ENCODE data around the gene WDR74. TPM values are rescaled to one million over a fixed set of nuclear protein-coding genes. Genes with fewer than 3 reads are reported as not detected.

Gene WDR74
- total and polyA plus RNA-seq, 2 of the 13 experiments (the other 11 are each of a cell fraction or from before 2014, with no cell fraction given) = 77.0 to 83.3 TPM

DNA sequence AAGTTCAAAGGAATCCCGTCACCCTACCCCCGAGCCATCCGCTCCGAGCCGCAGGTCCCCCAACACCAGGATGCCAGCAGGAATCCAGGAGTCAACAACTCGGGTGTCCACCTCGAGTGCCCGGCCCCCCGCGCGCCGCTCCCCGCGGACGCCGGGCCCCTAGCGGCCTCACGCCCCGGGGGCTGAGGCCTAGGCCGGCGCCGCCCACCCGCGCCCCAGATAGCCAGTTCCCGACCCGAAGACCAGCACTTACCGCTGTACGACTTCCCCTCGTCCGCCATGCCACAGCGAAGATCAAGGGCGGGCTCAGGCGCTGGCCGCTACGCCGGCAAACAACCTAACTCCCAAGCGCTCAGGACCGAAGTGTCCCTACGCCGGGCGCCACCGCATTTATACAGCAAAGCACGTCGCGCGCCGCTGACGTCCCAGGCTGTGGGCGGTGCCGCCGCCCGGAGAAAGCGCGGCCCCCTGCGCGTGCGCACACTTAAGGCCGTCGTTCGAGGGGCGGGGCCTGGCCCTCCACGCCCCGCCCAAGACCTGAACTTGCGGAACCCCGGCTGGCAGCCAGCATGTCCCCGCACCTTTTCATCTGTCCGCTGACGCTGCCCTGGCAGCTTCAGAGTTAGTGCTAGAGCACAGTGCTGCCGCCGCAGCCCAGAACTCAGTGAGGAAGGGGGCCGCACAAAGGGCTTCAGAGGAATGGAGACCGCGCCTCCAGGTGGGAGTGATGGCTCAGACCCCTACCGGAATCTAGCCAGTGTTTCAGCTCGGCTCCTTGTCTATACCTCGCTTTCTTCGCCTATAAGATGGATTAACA lies 34.1 kb downstream of the WDR74 start, which contains the start of gene NXF1 (continued):
- TF ChIP-seq, protein P1, sequence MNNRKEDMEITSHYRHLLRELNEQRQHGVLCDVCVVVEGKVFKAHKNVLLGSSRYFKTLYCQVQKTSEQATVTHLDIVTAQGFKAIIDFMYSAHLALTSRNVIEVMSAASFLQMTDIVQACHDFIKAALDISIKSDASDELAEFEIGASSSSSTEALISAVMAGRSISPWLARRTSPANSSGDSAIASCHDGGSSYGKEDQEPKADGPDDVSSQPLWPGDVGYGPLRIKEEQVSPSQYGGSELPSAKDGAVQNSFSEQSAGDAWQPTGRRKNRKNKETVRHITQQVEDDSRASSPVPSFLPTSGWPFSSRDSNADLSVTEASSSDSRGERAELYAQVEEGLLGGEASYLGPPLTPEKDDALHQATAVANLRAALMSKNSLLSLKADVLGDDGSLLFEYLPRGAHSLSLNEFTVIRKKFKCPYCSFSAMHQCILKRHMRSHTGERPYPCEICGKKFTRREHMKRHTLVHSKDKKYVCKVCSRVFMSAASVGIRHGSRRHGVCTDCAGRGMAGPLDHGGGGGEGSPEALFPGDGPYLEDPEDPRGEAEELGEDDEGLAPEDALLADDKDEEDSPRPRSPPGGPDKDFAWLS (CRISPR knock-in tag; IDR thresholded peaks at IDR 0.05; ENCODE audit: borderline replicate concordance) = no peak
- TF ChIP-seq, protein P2, sequence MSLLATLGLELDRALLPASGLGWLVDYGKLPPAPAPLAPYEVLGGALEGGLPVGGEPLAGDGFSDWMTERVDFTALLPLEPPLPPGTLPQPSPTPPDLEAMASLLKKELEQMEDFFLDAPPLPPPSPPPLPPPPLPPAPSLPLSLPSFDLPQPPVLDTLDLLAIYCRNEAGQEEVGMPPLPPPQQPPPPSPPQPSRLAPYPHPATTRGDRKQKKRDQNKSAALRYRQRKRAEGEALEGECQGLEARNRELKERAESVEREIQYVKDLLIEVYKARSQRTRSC (CRISPR knock-in tag; IDR thresholded peaks at IDR 0.05; ENCODE audit: low read depth) = 0 out of 2 replicates have a peak, but pooled peaks have one; percentile 68
- TF ChIP-seq CEBPG (CRISPR knock-in tag; IDR thresholded peaks at IDR 0.05) (no peak), NPAS2 (CRISPR knock-in tag; IDR thresholded peaks at IDR 0.05; ENCODE audit: borderline replicate concordance) (no peak), TCF7 (IDR thresholded peaks at IDR 0.05; ENCODE audit: low read depth) (no peak), ZNF572 (CRISPR knock-in tag; IDR thresholded peaks at IDR 0.05) (no peak), EHMT2 (IDR thresholded peaks at IDR 0.05; ENCODE audit: borderline replicate concordance, low read depth, low read length) (no peak), ARNT (IDR thresholded peaks at IDR 0.05) (no peak), ZNF569 (CRISPR knock-in tag; IDR thresholded peaks at IDR 0.05; ENCODE audit: borderline replicate concordance) (0 out of 2 replicates have a peak, but pooled peaks have one; percentile 58), ZNF547 (CRISPR knock-in tag; IDR thresholded peaks at IDR 0.05) (peak; percentile 81), ATF7 (IDR thresholded peaks at IDR 0.05) (no peak), ATF7 (CRISPR knock-in tag; IDR thresholded peaks at IDR 0.05) (no peak), ZNF790 (CRISPR knock-in tag; IDR thresholded peaks at IDR 0.05; ENCODE audit: borderline replicate concordance) (0 out of 2 replicates have a peak, but pooled peaks have one; percentile 54), SRSF4 (IDR thresholded peaks at IDR 0.05; ENCODE audit: low read depth, low read length, poor library complexity, severe bottlenecking) (no peak), SIN3A (IDR thresholded peaks at IDR 0.05; ENCODE audit: borderline replicate concordance, low read depth, low read length) (peak; percentile 93; the same call in 1 of the 2 replicates), NKX3-1 (CRISPR knock-in tag; IDR thresholded peaks at IDR 0.05) (peak; percentile 89), KDM5A (IDR thresholded peaks at IDR 0.05; ENCODE audit: borderline replicate concordance, low read length) (peak; percentile 29; the same call in 1 of the 2 replicates), SOX13 (IDR thresholded peaks at IDR 0.05) (peak; percentile 62; the same call in 1 of the 2 replicates), SOX13 (CRISPR knock-in tag; conservative IDR thresholded peaks at IDR 0.05 in 1 of 2, IDR thresholded peaks at IDR 0.05 in 1 of 2) (peak in 1 of 2 experiments; percentile 59; a peak in 2 of 4 replicates), ASH2L (IDR thresholded peaks at IDR 0.05; ENCODE audit: insufficient read length, low read depth, low read length) (peak; percentile 83), ZNF432 (CRISPR knock-in tag; IDR thresholded peaks at IDR 0.05; ENCODE audit: borderline replicate concordance) (no peak)
- TF ChIP-seq, protein P3, sequence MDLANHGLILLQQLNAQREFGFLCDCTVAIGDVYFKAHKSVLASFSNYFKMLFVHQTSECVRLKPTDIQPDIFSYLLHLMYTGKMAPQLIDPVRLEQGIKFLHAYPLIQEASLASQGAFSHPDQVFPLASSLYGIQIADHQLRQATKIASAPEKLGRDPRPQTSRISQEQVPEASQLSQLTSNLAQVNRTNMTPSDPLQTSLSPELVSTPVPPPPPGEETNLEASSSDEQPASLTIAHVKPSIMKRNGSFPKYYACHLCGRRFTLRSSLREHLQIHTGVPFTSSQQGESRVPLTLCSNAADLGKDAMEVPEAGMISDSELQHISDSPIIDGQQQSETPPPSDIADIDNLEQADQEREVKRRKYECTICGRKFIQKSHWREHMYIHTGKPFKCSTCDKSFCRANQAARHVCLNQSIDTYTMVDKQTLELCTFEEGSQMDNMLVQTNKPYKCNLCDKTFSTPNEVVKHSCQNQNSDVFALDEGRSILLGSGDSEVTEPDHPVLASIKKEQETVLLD (CRISPR knock-in tag; IDR thresholded peaks at IDR 0.05; ENCODE audit: low read depth) = no peak
- TF ChIP-seq, protein P4, sequence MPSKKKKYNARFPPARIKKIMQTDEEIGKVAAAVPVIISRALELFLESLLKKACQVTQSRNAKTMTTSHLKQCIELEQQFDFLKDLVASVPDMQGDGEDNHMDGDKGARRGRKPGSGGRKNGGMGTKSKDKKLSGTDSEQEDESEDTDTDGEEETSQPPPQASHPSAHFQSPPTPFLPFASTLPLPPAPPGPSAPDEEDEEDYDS (CRISPR knock-in tag; IDR thresholded peaks at IDR 0.05) = peak; percentile 100
- TF ChIP-seq, protein P5, sequence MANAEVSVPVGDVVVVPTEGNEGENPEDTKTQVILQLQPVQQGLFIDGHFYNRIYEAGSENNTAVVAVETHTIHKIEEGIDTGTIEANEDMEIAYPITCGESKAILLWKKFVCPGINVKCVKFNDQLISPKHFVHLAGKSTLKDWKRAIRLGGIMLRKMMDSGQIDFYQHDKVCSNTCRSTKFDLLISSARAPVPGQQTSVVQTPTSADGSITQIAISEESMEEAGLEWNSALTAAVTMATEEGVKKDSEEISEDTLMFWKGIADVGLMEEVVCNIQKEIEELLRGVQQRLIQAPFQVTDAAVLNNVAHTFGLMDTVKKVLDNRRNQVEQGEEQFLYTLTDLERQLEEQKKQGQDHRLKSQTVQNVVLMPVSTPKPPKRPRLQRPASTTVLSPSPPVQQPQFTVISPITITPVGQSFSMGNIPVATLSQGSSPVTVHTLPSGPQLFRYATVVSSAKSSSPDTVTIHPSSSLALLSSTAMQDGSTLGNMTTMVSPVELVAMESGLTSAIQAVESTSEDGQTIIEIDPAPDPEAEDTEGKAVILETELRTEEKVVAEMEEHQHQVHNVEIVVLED (CRISPR knock-in tag; IDR thresholded peaks at IDR 0.05; ENCODE audit: borderline replicate concordance) = peak; percentile 93

Data from HepG2 (cell line).